Tongue (tissue), 2 donors: ENCODE measurements around the gene TRIM14. TPM values are rescaled to one million over a fixed set of nuclear protein-coding genes. Genes with fewer than 3 reads are reported as not detected.
A peak's percentile ranks its signal among the peaks of the same experiment; 100 is the strongest.

Experiments
- DNase-seq: peaks from one replicate; pipeline ENCODE4 v3.0.0-alpha.2; 2015
- total RNA-seq: library from RNA; depleted of rRNA; stranded (reverse); fragments of >200 nt; gene quantifications from one replicate; pipeline ENCODE4 v1.2.3, GENCODE V29; 2014

Gene TRIM14, protein sequence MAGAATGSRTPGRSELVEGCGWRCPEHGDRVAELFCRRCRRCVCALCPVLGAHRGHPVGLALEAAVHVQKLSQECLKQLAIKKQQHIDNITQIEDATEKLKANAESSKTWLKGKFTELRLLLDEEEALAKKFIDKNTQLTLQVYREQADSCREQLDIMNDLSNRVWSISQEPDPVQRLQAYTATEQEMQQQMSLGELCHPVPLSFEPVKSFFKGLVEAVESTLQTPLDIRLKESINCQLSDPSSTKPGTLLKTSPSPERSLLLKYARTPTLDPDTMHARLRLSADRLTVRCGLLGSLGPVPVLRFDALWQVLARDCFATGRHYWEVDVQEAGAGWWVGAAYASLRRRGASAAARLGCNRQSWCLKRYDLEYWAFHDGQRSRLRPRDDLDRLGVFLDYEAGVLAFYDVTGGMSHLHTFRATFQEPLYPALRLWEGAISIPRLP
- total RNA-seq = 4.3 TPM

GRCh38 chr9:98118640-98119601, at the start of gene TRIM14:
TSS of gene TRIM14 (minus strand) at chr9:98119222. CDS start at chr9:98119188, 34 bp downstream.
- DNase-seq = peak; percentile 49

GRCh38 chr9:98168153-98168780, 49.2 kb upstream of the TRIM14 start:
- no peak for DNase-seq

DNA sequence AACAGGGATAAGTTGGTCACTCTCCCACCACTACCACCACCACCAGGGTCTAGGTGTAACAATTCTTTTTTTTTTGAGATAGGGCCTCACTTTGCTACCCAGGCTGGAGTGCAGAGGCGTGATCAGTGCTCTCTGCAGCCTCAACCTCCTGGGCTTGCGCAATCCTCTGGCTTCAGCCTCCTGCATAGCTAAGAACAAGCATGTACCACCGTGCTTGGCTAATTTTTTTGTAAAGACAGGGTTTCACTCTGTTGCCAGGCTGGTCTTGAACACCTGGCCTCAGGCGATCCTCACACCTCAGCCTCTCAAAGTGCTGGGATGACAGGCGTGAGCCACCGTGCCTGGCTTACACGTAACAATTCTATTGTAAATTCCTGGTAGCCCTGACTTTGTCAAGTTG, 45.9 kb upstream of the TRIM14 start:
- DNase-seq = no peak

DNA sequence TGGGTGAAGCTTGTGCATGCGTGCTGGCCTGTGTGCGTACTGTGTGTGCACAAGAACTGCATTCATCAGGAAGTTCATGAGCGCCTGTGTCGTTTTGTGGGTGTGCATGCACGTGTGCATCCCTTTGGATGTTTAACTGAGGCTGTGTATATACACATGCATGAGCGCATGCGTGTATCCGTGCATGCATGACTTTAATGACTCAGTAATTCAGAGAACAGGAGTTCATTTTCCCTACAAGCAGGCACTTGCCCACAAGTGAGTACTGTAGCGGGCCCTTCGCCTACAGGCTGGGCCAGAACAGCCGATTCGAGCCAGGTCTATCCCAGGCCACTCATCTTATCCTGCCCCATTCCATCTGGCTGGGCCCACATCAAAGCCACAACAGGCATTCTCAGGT, 43.6 kb upstream of the TRIM14 start:
- DNase-seq = peak; percentile 15

- no peak for DNase-seq
These were observed 42.8 kb upstream of the TRIM14 start for GRCh38 chr9:98161851-98162250.

GRCh38 chr9:98159790-98160189, 40.8 kb upstream of the TRIM14 start:
- DNase-seq = no peak

DNA sequence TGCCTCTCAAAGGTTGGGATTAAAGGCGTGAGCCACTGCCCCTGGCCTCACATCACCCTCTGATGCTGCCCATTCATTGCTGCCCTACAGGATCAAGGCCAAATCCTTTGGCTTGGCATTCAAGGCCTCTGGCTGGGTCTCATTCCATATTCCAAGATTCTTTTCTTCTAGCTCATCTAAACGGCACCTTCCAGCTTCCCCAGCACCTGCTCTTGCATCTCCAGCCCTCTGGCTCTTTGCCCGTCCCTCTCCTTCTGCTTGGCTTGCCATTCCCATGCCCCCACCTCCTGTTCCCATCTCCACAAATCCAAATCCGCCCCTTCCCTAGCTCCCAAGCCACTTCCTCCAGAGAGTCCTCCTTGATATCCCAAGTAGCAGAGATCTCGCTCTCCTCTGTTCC, 40.3 kb upstream of the TRIM14 start:
- DNase-seq = no peak

GRCh38 chr9:98158071-98158831, 39.2 kb upstream of the TRIM14 start:
- no peak for DNase-seq

- no peak for DNase-seq
These were observed 38.4 kb upstream of the TRIM14 start for GRCh38 chr9:98157372-98157771.

GRCh38 chr9:98154678-98155077, 35.7 kb upstream of the TRIM14 start:
- no peak for DNase-seq

GRCh38 chr9:98152526-98152925, 33.5 kb upstream of the TRIM14 start:
- no peak for DNase-seq

DNA sequence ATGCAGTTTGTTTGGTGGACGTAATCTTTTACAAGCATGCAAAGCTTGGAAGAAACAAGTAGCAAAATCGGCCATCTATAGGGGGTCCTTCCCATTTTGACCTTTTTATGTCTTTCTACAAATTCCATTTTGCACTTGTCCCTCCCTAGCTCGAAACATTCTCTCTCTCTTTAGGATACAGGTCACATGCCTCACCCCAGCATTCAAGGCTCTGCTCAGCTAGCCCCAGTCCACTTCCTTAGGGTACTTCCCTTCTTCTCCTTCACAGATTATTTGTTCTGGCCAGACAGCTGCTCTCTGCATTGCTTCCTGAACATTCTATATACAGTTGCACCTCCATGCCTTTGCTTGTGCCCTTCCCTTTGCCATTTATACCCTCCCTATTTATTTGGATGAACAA, 31.7 kb upstream of the TRIM14 start:
- no peak for DNase-seq

- no peak for DNase-seq
These were observed 31.1 kb upstream of the TRIM14 start for GRCh38 chr9:98150164-98150563.

DNA sequence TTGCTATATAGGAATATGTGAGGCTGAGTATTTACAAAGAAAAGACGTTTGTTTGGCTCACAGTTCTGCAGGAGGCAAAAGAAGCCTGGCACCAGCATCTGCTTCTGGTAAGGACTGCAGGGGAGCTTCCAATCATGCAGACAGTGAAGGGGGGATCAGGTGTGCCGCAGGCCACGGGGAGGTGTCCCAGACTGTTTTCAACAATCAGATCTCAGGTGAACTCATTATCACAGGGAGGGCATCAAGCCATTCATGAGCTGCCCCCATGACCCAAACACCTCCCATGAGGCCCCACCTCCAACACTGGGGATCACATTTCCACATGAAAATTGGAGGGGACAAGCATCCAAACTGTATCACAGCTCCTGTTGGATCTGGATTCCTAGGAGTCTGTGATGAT, 30.4 kb upstream of the TRIM14 start:
- DNase-seq = no peak

- no peak for DNase-seq
These were observed 29.5 kb upstream of the TRIM14 start for GRCh38 chr9:98148486-98148885.

DNA sequence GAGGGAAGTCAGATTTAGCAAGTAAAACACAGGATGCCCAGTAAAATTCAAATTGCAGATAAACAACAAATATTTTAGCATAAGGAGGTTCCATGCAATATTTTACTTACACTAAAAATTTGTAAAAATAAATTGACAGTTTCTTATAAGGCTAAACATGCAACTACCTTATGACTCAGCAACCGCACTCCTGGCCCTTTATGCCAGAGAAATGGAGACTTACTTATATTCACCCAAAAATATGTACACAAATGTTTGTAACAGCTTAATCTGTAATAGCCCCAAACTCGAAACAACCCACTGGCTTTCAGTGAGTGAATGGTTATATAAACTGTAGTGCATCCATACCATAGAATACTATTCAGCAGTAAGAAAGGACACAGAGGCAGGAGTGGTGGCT, 28.6 kb upstream of the TRIM14 start:
- no peak for DNase-seq

DNA sequence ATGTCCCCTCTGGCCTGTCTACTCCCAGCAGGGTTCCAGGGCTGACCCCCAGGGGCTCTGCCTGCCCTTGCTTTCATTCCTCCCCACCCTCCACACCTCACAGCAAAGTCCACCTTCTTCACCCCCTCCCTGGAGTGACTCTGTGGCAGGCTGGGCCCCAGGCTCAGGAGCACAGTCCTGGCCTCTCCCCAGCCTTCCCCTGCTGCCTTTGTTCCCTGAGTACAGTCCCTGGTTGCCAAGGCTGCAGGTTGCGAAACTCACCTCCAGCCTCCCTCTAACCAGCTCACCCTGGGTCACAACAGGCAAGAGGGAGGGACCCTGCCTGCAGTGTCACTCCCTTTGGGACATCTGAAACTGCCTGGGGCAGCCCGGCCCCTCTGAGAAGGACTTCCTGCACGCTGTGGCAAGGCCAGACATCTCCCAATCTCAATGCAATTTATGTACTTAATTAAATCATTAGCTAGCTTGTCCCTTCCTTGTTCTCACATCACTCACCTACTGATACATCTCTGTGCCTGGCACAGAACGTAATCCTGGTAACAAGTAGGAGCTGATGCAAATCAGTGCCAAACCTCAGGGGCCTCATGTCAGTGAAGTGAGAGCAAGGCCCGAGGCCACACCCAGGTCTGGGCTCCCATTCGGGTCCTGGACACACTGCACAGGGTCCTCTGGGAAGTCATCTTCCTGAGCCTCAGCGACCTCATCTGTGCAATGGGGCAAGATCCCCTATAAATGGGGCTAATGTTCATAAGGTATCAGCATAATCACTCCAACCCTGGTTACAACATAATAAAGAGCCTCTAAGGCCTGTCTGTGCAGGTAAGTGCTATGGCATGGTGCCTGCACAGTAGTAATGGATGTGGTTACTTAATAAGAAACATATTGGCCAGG, 27.3 kb upstream of the TRIM14 start:
- peak; percentile 59 for DNase-seq

- DNase-seq = no peak
These were observed 25.6 kb upstream of the TRIM14 start for GRCh38 chr9:98144631-98145030.

GRCh38 chr9:98144076-98144475, 25.1 kb upstream of the TRIM14 start:
- DNase-seq = no peak

- DNase-seq = no peak
These were observed 24.0 kb upstream of the TRIM14 start for GRCh38 chr9:98142925-98143481.
